ENCODE data around the gene LKAAEAR1. TPM values are rescaled to one million over a fixed set of nuclear protein-coding genes. Genes with fewer than 3 reads are reported as not detected.

Gene LKAAEAR1
- total and polyA plus RNA-seq, 9 of the 15 experiments (the other 6 are each of a cell fraction or from before 2014, with no cell fraction given): not detected

GRCh38 chr20:64049060-64049877, 34.9 kb downstream of the LKAAEAR1 start, which contains the start of gene SOX18 (continued):
- TF ChIP-seq, protein P1, sequence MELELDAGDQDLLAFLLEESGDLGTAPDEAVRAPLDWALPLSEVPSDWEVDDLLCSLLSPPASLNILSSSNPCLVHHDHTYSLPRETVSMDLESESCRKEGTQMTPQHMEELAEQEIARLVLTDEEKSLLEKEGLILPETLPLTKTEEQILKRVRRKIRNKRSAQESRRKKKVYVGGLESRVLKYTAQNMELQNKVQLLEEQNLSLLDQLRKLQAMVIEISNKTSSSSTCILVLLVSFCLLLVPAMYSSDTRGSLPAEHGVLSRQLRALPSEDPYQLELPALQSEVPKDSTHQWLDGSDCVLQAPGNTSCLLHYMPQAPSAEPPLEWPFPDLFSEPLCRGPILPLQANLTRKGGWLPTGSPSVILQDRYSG (tag; conservative IDR thresholded peaks at IDR 0.05; ENCODE audit: low read depth): no peak
- TF ChIP-seq MTA1 (IDR thresholded peaks at IDR 0.05; ENCODE audit: borderline replicate concordance): 0 out of 2 replicates have a peak, but pooled peaks have one; percentile 36
- no peak; the same call in 1 of the 2 replicates for TF ChIP-seq MYC (IDR thresholded peaks at IDR 0.05; ENCODE audit: low read depth, low read length)
- no peak for TF ChIP-seq MYC (CRISPR knock-in tag; IDR thresholded peaks at IDR 0.05; ENCODE audit: borderline replicate concordance, low read depth)
- TF ChIP-seq, protein P2, sequence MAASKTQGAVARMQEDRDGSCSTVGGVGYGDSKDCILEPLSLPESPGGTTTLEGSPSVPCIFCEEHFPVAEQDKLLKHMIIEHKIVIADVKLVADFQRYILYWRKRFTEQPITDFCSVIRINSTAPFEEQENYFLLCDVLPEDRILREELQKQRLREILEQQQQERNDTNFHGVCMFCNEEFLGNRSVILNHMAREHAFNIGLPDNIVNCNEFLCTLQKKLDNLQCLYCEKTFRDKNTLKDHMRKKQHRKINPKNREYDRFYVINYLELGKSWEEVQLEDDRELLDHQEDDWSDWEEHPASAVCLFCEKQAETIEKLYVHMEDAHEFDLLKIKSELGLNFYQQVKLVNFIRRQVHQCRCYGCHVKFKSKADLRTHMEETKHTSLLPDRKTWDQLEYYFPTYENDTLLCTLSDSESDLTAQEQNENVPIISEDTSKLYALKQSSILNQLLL (CRISPR knock-in tag; IDR thresholded peaks at IDR 0.05; ENCODE audit: borderline replicate concordance): no peak
- no peak for TF ChIP-seq SMARCE1 (IDR thresholded peaks at IDR 0.05)
- TF ChIP-seq HNRNPL (IDR thresholded peaks at IDR 0.05; ENCODE audit: low read depth, low read length): peak; percentile 84
- TF ChIP-seq KAT8 (IDR thresholded peaks at IDR 0.05; ENCODE audit: low read depth): no peak
- TF ChIP-seq ZBTB1 (CRISPR knock-in tag; IDR thresholded peaks at IDR 0.05; ENCODE audit: borderline replicate concordance, low read depth): no peak
- peak in 1 of 2 experiments; percentile 64; a peak in 1 of 4 replicates for TF ChIP-seq SIN3A (IDR thresholded peaks at IDR 0.05; ENCODE audit: borderline replicate concordance in 2 of 2, control insufficient read depth in 1 of 2, low read depth in 2 of 2, low read length in 2 of 2)
- no peak for TF ChIP-seq ZNF586 (CRISPR knock-in tag; conservative IDR thresholded peaks at IDR 0.05)
- TF ChIP-seq ESRRB (CRISPR knock-in tag; IDR thresholded peaks at IDR 0.05; ENCODE audit: borderline replicate concordance): no peak
- no peak for TF ChIP-seq KLF10 (CRISPR knock-in tag; IDR thresholded peaks at IDR 0.05)
- TF ChIP-seq ZNF780A (CRISPR knock-in tag; IDR thresholded peaks at IDR 0.05): no peak
- TF ChIP-seq CBX5 (IDR thresholded peaks at IDR 0.05; ENCODE audit: borderline replicate concordance, low read depth): no peak
- TF ChIP-seq SRSF7 (optimal IDR thresholded peaks at IDR 0.05; ENCODE audit: low read depth, low read length): no peak
- TF ChIP-seq, protein P3, sequence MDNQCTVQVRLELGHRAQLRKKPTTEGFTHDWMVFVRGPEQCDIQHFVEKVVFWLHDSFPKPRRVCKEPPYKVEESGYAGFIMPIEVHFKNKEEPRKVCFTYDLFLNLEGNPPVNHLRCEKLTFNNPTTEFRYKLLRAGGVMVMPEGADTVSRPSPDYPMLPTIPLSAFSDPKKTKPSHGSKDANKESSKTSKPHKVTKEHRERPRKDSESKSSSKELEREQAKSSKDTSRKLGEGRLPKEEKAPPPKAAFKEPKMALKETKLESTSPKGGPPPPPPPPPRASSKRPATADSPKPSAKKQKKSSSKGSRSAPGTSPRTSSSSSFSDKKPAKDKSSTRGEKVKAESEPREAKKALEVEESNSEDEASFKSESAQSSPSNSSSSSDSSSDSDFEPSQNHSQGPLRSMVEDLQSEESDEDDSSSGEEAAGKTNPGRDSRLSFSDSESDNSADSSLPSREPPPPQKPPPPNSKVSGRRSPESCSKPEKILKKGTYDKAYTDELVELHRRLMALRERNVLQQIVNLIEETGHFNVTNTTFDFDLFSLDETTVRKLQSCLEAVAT (IDR thresholded peaks at IDR 0.05): no peak
- TF ChIP-seq ZNF263 (CRISPR knock-in tag; IDR thresholded peaks at IDR 0.05; ENCODE audit: borderline replicate concordance): no peak
- no peak for TF ChIP-seq XRCC3 (IDR thresholded peaks at IDR 0.05)
- no peak for TF ChIP-seq SLC30A9 (CRISPR knock-in tag; IDR thresholded peaks at IDR 0.05)
- no peak for TF ChIP-seq E2F4 (CRISPR knock-in tag; IDR thresholded peaks at IDR 0.05; ENCODE audit: low read depth)
- TF ChIP-seq HES1 (IDR thresholded peaks at IDR 0.05; ENCODE audit: low read depth): no peak
- TF ChIP-seq POLR2A (conservative IDR thresholded peaks at IDR 0.05): no peak

All from K562 (cell line).